GM19351 (cell line): ENCODE data around the gene TBC1D21.
"Not testable (repeated sequence)": the region's sequence is repeated elsewhere in the genome, so short reads cannot be mapped to it uniquely, and the experiment has no call there.

Source experiments
- ATAC-seq: cut with Tn5 transposase; IDR thresholded peaks from one replicate; pipeline ENCODE4 v1.9.1; 2021; ENCODE audit warnings: mild to moderate bottlenecking, moderate library complexity; ENCODE audit not compliant: unreplicated experiment

Gene TBC1D21

GRCh38 chr15:73927003-73927475 is 53.7 kb downstream of the TBC1D21 start:
- ATAC-seq: no peak

DNA sequence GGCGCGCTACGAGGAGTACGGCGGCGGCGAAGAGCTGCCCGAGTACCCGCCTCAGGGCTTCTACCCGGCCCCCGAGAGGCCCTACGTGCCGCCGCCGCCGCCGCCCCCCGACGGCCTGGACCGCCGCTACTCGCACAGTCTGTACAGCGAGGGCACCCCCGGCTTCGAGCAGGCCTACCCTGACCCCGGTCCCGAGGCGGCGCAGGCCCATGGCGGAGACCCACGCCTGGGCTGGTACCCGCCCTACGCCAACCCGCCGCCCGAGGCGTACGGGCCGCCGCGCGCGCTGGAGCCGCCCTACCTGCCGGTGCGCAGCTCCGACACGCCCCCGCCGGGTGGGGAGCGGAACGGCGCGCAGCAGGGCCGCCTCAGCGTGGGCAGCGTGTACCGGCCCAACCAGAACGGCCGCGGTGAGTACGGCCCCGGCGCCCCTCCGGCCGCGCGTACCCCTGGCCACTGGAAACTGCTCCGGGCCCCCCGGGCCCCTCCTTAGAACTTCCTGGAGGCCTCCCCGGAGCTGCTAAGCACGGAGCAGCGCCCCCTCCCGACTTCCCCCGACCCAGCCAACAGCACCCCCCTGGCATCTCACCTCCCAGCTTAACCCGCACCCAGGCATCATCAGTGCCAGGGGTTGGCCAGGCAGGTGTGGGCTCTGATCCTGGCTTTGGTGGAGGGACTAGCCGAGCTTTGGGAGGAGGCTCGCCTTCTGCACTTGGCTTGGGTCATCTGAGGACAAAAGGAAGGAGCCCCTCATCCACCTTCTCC is 54.3 kb downstream of the TBC1D21 start:
- no peak for ATAC-seq

- no peak for ATAC-seq
Observed at GRCh38 chr15:73928241-73928579, 54.8 kb downstream of the TBC1D21 start.

GRCh38 chr15:73928971-73929627 is 55.7 kb downstream of the TBC1D21 start:
- ATAC-seq: no peak

- ATAC-seq: no peak
Observed at GRCh38 chr15:73930371-73930770, 57.0 kb downstream of the TBC1D21 start.

DNA sequence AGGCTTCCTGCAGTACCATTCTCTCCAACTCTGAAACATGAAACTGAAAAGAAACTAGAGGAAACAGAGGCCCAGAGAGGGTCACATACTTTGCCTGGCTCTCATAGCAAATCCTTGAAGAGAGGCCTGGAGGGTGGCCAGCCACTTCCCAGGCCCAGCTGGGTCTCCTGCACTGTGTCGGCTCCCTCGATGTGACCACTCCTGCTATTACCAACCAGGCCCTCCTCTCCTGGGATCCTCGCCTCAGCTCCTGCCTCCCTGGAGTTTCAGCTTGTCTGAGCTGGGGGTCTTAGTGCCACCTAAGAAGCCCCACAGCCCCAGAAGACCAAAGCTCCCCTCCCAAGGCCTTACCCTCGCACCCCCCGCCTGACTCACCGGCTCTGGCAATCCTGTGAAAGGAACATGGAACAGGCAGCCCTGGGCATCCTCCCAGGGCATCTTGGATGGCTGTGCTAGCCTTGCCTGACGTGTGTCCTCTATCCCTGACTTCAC is 57.5 kb downstream of the TBC1D21 start:
- no peak for ATAC-seq

- ATAC-seq: no peak
Observed at GRCh38 chr15:73931441-73931840, 58.1 kb downstream of the TBC1D21 start.

GRCh38 chr15:73932381-73933191 is 59.2 kb downstream of the TBC1D21 start:
- ATAC-seq: no peak

DNA sequence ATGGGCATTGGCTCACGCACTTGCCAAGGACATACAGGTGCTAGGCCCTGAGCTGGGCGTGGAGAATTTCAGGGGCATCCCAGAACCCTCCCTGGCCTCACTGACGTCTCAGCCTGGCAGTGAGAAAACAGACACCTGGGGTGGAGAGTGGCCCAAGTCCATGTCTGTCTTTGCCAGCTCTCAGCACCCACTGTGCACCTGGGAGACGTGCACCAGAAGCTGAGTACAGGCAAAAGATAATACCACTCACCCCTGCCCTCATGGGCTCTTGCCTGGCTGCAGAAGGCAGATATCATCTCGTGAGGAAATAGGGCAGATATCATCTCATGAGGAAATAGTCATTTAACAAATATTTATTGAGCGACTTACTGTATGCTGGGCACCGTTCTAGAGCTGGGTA is 60.9 kb downstream of the TBC1D21 start:
- no peak for ATAC-seq

DNA sequence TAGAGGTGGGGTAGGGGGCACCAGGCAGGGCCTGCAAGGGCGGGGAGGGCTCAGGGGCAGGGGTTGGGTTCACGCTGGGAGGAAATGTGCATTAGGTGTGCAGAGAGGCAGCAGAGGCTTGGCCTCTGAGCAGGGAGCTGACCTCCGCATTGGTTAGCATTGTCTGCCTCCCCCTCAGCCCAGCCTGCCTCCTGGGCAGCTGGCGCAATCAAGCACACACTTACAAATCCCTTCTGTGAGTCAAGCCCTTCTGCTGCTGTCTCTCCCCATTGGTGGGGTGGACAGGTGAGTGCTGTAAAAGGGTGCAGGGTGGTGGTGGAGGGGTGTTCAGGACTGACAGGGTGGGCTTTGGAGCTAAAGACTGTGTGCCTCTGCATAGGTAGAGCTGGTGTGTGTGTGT is 62.2 kb downstream of the TBC1D21 start:
- ATAC-seq: no peak

GRCh38 chr15:73936181-73936580 is 62.8 kb downstream of the TBC1D21 start:
- ATAC-seq: no peak

- ATAC-seq: no peak
Observed at GRCh38 chr15:73936588-73937290, 63.4 kb downstream of the TBC1D21 start.

DNA sequence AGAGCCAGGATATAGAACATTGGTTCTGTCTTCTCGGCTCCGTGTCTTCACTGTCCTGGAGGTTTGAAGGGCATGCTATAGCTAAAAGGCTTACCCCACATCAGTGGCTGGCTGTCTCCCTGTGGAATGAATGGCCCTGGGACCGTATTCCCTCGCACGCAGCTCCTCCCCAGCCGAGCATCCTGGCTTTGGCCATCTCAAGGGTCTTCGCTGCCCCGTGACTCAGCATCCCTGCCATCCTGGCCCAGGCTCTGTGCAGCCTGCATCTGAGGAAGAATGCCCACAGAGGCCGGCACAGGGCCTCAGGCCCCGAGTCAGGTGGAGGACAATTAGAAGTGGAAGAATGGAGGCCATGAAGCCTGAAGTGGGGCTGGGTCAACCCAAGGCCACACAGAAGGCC is 63.9 kb downstream of the TBC1D21 start:
- no peak for ATAC-seq

- no peak for ATAC-seq
Observed at GRCh38 chr15:73937726-73938125, 64.4 kb downstream of the TBC1D21 start.

- not testable (repeated sequence) for ATAC-seq
Observed at GRCh38 chr15:73938516-73938915, 65.2 kb downstream of the TBC1D21 start.
